Stimulated activated CD4-positive, alpha-beta T cell treated with anti-CD3 and anti-CD28 coated beads, Interleukin-1b, Interleukin-23, amount 100 ng/mL, for 1 hour (primary cell): ENCODE measurements around the gene CNTN5.

ENCODE experiments used
- DNase-seq, 2 donors: peaks; one replicate each; pipeline ENCODE4 v3.0.0-alpha.2; 2020; ENCODE audit warnings: low read depth in 2 of 2

The CNTN5 gene

DNA sequence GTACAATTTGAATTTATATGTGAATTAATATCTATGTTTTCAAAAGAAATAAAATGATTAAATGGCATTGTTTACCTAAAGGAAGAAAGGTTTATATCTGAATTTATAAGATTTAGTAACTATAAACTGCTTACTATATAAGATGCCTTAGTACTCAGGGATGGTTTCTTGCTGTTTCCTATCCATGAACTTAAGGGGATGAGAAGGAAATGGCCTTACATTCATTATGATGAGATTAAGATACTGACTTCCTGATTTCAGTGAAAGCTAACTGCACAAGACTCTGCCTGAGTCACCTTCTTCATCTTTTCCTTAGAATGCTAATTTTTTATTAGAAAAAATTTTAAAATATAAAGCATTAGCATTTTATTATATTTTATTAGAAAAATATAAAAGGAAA is 1060.1 kb downstream of the CNTN5 start:
- no peak for DNase-seq

DNA sequence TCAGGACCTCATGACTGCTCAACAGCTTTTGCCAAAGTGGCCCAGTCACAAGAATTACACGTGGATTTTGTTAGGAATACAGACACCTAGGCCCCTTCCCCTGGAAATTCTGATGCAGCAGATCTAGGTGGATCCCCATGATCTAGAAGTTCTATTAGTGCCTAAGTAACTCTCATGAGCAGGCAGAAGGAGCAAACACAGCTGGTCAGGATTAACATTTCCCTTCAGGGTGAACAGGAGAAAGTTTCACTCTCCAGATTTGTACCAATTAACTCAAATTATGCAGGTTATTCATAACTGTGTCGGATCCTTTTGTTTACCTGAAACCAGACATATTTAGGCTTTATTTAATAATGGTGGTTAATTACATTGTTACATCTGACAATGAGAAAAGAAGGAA is 1072.9 kb downstream of the CNTN5 start:
- no peak for DNase-seq

DNA sequence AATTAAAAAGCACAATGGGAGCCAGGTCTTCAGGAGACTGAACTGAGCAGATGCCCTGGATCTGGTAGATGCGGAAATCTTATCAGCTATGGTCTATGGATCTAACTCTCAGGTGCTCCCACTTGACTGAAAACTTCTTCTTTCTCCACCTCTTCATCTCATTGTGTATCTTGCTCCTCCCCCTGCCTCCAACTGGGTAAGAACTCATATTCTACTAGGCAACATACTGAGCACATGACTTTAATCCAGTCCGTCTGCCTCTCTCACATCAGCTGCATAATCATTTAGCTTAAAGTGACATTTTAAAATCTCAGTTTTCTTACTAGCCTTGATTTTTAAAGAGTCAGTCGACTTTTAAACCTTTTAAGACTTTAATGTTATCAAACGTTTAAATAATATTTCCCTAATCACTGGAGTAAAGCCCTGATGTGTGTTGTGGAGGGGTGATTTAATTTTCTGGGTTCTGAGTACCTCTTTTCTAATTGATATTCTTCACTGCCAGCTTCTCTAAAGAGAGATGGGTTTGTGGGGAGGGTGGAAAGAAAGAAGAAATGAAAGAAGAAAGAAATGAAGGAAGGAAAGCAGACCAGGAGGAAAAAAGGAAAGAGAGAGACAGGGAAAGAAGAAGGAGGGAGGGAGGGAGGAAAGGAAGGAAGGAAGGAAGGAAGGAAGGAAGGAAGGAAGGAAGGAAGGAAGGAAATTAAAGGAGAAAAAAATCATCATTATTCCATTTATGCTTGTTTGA is 1073.5 kb downstream of the CNTN5 start:
- DNase-seq: no peak

DNA sequence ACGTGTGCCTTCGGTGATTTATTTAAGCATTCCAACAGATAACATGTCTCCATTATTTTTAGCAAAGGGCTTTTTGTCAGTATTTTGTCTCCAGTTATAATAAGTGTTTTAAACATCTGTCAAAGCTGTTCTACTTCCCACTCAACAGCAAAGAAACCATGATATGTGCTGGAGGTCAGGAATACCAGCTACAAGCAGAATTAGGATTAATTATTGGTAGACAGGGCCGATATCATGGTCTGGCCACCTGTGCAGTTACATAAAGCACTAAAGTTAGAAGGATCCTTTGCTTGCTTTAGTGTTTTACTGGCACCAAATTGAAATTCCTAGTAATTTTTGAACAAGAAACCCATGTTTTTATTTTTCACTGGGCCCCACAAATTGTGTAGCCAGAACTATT is 1075.1 kb downstream of the CNTN5 start:
- DNase-seq: no peak

DNA sequence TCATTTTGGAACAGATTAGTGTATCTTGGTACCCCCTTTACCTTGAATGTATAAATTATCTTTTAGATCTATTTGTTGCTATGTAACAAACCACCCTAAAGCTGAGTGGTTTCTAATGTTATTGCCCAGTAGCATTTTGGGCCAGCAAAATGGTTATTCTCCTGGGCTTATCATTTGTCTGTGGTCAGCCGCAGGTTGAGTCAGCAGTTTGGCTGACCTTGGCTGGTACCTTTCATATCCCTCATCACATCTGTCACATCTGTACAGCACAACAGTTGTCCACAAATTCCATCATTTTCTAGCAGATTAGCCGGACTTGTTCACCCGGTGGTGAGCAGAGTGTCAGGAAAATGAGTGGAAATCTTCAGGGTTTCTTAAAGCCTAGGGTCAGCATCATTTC is 1077.8 kb downstream of the CNTN5 start:
- no peak for DNase-seq

DNA sequence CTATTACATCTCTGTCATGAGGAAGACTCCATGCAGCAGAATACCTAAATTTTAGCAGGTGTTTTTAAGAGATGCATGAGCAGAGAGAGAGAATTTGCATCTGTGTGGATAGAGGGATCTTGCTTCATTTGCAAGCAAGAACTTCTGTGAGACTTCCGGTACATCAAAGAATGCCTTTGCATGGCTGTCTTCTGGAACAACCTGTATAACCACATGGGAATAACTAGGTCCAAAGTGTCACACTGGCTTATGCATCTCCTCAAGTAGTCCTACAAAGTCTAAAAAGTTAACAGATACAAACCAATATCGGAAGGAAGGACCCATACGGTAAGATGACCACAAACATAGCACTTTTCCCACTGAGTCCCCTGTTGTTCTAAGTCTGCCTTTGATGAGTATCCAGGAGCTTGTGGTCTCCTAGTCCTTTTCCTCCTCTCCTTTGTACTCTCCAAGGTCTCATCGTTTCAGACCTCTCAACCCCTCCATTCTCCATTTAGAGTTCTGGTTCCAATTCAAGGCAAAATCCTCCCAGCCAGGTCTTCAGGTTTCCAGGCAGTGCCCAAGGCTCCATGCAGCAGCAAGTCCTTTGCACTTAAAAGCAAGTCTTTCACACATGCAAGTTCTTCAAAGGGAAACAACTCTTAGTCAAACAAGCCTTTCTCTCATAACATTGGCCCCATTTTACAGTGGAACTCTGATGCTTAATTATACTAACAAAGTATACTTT is 1084.7 kb downstream of the CNTN5 start:
- DNase-seq: no peak

DNA sequence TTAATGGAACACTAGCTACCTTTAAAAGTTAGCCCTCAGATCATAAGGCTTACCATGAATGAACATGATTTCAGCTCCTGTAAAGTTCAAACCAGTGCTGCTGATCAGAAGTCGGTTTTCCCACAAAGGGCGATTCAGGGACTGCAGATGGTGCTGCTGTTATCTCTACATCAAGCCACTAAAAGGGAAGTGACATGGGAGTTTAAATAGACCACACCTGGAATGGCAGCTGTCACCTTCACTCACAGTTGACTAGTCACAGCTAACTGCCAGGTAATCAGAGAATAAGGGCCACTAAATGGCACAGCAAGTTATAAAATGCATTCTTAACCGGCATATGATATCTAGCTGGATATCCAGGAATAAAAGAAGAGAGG is 1085.2 kb downstream of the CNTN5 start:
- DNase-seq: no peak

DNA sequence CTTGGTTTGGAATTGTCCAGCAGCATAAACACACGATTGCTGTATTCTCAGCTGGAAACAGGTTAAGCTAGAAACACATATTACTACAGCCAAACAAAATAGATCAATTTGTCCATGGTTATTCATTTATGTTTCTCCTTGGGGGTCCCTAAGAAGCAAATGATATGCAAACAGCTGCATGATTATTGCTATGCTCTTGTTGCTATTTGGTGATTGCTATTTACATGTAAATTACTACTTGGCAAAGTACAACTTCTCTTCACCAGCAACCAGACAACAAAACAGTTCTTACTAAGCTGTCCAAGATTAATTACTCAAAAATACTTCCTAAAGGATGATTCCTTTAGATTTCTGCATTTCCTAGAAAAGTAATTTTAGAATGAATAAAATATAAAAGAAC is 1098.4 kb downstream of the CNTN5 start:
- DNase-seq: no peak

DNA sequence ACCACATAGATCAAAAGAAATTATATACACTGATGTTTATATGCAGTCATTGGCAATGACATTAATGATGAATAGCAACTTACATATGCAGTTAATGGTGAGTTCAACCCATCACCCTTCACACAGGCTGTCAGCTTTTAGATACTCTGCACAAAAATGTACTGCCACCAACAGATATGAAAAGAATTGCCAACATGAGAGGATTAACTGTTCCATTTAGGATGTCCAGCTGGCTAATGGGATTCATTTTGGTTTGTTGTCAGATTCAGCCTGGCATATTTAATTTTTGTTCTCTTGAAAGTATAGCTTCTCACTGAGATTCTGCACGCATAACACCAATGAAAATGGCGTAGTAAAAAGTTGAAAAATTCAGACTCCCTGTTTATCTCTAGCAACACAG is 1112.4 kb downstream of the CNTN5 start:
- DNase-seq: no peak

DNA sequence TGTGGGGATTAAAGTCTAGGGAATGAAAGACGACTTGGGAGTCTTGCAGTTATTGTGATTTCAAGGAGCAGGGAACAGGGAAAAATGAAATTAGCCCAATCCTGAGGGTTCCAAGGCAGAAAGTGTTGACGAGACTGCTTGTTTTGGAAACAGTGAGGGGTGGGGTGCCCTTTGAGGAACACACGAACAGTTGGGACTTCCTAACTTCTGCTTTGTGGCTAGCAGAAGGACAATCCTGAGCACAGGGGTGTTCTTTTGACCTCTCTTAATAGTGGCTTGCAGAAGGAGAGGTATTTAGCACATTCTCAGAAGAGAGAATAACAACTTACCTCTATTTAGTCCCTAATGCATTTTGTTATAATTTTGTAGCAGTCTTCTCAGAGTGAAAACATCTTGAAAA is 1120.5 kb downstream of the CNTN5 start:
- DNase-seq: no peak

DNA sequence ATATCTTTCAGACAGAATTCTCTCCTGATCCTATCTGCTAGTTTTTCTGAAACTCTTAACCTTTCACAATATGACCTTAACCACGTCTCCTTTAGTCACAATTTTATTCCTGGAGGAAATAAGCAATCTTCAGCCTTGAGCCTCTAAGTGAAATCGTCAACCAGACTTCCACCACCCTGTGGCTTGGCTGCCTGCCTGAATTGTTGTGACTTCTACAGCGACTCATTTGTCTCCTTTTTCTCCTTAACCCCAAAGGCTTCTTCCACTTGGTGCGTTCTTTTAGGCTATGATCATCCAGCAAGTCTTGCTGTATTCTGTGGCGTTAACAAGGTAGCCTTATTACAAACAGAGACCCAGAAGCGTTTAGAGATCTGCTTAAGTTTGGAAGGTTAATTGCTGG is 1131.2 kb downstream of the CNTN5 start:
- DNase-seq: no peak

DNA sequence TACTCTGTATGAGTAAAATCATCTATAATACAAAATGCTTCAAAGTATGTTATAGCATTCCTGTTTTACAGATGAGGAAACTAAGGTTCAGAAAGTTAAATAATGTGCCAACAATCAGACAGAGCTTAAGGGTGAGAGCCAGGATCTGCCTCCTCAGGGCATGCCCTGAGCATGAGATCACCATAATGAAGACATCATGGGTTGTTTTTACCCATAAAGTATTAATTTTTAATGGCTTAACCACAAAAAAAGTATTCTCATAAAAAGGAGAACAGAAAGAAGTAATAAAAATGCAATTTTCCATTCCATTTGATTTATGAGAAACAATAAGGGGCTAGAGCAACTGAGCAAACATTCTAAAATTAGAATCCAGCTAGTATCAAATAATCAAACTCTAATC is 1132.0 kb downstream of the CNTN5 start:
- no peak for DNase-seq

DNA sequence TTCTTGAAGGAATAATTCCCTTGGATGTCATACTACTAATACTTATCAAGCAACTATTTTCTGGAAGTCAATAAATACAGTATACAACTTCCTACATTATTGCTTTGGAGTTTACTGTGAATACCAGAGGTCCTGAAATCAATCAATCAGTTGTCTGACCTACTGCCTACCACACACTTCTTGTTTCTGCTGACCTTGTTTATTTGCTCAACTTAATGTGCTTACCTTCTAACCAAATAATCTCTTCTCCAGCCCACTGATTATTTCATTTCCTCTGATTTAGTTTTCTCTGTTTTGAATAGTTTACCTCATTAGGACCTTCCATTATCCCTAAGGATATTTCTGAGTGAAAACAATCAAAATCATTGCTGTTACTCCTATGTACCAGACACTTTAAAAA is 1142.7 kb downstream of the CNTN5 start:
- DNase-seq: no peak

DNA sequence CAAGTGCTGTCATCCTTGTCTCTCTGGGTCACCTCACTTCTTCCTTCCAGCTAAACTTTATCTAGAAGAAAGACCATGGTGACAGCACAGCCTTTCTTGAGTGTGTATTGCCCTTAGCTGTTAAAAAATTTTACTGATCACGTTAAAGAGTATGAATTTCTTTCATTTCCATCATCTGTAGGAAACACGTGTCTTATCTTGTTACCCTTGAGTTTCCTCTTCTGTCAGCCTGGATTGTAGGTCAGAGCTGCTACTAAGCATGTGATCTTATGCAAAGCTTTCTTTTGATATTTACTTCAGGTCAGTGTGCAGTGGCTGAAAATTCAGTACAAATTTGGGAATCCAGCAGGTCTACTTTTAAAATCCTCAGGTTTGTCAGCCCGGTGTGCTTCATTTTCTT is 1154.1 kb downstream of the CNTN5 start:
- no peak for DNase-seq

DNA sequence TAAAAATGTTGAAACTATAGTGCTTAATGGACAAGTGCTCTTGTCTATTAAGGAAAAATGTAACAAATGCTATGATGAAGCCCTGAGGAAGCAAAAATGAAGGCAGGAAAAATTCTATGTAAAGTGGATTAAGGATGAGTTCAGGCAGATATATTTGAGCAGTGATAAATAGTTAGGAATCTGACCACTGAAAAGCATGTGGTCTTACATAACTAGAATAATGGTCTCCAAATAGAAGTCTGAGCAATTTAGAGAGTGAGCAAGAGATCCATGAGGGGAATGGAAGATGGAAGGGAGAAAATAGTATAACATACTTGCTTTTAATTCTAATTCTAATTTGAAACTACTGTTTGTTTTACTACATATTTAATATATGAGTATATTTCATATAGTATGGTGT is 1155.7 kb downstream of the CNTN5 start:
- no peak for DNase-seq

DNA sequence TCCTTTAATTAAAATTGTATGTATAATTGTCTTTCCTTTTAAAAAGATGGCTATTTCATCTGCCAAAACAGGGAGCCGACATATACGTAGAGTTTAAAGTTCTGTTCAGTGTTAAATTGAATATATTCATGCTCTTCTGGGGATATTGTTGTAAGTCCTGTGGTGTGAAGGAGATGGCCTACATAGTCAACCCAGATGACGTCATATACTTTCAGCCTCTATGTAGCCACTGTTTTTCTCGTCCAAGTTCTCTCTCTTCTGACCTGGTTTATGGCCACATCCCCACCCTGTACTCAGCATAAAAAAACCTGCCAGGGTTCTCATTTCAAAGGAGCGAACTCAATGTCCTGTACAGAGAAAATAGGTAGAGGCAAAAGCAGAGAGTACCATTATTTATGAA is 1156.9 kb downstream of the CNTN5 start:
- no peak for DNase-seq

DNA sequence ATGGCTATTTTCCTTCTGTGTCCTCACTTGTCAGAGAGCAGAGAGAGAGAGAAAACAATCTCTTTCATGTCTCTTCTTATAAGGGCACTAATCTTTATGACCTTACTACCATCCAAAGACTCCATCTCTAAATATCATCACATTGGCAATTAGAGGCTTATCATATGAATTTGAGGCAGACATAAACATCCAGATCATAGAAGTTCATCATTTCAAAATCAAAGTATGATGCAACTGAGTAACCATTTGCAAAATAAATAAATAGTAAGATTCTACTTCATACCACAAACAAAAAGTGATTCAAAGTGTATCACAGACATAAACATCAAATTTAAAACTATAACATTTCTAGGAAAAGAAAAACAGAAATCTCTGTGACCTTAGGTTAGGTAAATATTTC is 1161.6 kb downstream of the CNTN5 start:
- DNase-seq: no peak

DNA sequence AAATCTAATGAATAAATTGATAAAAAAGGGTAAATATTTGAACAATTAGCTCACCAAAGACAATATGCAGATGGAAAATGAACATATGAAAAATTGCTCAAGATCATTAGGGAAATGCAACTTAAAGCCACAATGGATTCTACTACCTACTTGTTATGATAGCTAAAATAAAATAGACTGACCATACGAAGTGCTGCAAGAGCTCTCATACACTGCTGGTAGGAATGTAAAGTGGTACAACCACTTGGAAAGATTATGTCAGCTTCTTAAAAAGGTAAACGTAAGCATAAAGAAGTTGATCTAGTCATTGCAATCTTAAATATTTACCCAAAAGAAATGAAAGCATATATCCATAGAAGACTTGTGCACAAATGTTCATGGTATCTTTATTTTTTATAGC is 1162.2 kb downstream of the CNTN5 start:
- no peak for DNase-seq

DNA sequence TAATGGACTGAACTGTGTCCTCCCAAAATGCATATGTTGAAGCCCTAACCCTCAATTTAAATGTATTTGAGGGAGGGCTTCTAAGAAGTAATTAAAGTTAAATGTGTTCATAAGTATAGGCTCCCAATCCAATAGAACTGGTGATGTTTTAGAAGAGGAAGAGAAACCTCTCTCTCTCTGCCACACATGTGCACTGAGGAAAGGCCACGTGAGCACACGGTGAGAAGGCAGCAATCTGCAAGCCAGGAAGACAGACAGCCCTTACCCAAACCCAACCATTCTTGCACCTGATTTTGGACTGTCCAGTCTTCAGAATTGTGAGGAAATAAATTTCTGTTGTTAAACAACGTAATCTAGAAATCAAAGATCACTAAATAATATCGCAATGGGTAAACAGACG is 1164.8 kb downstream of the CNTN5 start:
- no peak for DNase-seq

DNA sequence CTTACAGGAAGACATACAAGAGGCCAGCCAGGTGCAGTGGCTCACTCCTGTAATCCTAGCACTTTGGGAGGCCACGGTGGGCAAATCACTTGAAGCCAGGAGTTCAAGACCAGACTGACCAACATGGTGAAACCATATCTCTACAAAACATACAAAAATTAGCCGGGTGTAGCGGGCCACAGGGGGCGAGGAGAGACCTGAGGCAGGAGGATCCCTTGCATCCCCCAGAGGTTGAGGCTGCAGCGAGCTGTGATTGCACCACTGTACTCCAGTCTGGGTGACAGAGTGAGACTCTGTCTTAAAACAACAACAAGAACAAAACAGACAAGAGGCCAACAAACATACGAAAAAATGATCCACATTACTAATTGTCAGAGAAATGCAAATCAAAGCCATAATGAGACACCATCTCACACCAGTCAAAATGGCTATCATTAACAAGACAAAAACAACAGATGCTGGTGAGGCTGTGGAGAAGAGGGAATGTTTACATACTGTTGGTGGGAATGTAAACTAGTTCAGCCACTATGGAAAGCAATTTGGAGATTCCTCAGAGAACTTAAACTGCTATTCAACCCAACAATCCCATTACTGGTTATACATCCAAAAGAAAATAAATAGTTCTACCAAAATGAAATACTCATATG is 1167.5 kb downstream of the CNTN5 start:
- no peak for DNase-seq

DNA sequence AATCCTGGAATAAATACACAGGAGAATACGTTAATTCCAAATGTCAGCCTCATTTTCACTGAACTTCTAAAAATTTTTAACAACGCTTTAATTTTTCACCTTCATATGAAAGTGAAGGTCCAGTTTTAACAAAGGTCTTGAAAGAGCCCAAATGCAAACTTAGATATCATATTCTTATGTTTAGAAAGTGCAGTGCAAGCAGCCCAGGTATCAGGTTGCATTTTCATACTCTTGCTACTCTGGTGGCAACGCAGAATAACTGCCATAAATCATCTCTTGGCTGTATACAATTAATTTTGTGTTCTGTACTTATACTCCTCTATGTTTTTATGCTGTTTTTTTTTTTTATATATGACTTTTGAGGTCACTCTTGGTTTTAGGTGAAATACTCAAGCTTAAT is 1169.6 kb downstream of the CNTN5 start:
- DNase-seq: no peak

DNA sequence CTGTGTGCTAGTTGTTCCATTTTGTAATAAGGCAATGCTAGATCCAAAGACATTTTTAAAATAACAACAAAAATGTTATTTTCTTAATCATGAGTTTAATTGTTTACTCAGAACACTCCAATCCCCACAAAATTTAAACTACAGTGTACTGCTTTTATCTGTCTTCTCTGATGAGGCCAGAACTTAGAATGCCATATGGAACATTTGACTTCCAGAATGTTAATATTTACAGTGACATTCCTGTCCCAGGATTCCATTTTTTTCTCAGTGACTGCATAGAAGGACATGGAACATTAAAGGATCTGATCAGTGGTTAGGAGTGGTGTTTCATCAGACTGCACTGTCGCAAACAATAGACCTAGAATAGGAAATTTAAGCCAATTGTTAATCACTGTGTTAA is 1171.4 kb downstream of the CNTN5 start:
- no peak for DNase-seq

DNA sequence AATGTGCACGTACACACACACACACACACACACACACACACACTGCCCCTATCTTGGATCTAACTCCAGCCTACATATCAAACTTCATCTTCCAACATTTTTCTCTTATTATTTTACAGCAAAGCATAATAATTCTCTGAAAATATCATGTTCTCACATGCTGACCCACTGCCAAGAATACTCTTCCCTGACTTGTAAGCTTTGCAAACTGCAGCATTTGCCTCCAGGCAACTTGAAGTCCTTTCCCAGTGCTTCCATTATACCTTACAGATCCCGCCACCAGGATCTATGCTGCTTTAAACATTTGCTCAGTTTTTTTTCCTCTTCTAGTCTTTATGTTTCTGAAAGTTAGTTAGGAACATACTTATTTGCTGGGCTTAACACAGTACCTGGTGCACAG is 1183.0 kb downstream of the CNTN5 start:
- DNase-seq: no peak
